Thyroid gland (tissue), 4 donors: ENCODE measurements around the gene PGBD5.

Source experiments
- CTCF ChIP-seq, 6 experiments: fragments of 200-600 bp in 3 of 6; fragments of 450-650 bp in 3 of 6; sonication (generic) in 3 of 6; IDR thresholded peaks; one replicate each; pipeline ENCODE4 v1.5.1; 2016 to 2019; ENCODE audit warnings: antibody characterized with exemption in 6 of 6, mild to moderate bottlenecking in 2 of 6, inconsistent platforms in 1 of 6, moderate library complexity in 1 of 6
- POLR2A ChIP-seq, 2 donors: fragments of 450-650 bp; IDR thresholded peaks; one replicate each; pipeline ENCODE4 v1.6.1; 2017; ENCODE audit warnings: antibody characterized with exemption in 2 of 2, mild to moderate bottlenecking in 2 of 2, moderate library complexity in 1 of 2

- TF ChIP-seq CTCF (IDR thresholded peaks at IDR 0.05) (no peak), POLR2A (IDR thresholded peaks at IDR 0.05) (no peak)
Observed at GRCh38 chr1:230435108-230435507, 9.0 kb upstream of the PGBD5 start.
